ENCODE measurements around the gene SPOCK1. TPM values are rescaled to one million over a fixed set of nuclear protein-coding genes. Genes with fewer than 3 reads are reported as not detected.

SPOCK1 gene
- total and polyA plus RNA-seq, 10 donors = 0.50 to 17.0 (median 6.6) TPM

- H3K4me3 ChIP-seq = no peak overlapping the region
- no peak for DNase-seq
- 36 to 92% (median 77%) methylated on average over 1 of the region's 1 CpG for WGBS, 5 donors
- H3K9me3 ChIP-seq = peaks cover 0 to 7% (median 0%) of the 10 kb centered on the region in 8 donors
- no peak overlapping the region for H3K27ac ChIP-seq
- no peaks in the 10 kb centered on the region for H3K4me1 ChIP-seq
- no peak for TF ChIP-seq POLR2A (IDR thresholded peaks at IDR 0.05)
- TF ChIP-seq POLR2AphosphoS5 (IDR thresholded peaks at IDR 0.05) = no peak
- TF ChIP-seq, protein P1, sequence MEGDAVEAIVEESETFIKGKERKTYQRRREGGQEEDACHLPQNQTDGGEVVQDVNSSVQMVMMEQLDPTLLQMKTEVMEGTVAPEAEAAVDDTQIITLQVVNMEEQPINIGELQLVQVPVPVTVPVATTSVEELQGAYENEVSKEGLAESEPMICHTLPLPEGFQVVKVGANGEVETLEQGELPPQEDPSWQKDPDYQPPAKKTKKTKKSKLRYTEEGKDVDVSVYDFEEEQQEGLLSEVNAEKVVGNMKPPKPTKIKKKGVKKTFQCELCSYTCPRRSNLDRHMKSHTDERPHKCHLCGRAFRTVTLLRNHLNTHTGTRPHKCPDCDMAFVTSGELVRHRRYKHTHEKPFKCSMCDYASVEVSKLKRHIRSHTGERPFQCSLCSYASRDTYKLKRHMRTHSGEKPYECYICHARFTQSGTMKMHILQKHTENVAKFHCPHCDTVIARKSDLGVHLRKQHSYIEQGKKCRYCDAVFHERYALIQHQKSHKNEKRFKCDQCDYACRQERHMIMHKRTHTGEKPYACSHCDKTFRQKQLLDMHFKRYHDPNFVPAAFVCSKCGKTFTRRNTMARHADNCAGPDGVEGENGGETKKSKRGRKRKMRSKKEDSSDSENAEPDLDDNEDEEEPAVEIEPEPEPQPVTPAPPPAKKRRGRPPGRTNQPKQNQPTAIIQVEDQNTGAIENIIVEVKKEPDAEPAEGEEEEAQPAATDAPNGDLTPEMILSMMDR (IDR thresholded peaks at IDR 0.05 in 8 of 11, conservative IDR thresholded peaks at IDR 0.05 in 3 of 11) = no peak
- intact Hi-C loops (cut with DNase I; ENCODE audit: low total_unique reads) = no loop called here
- H3K36me3 ChIP-seq = no peaks in the 10 kb centered on the region
- peaks cover 0 to 48% (median 0%) of the 10 kb centered on the region in 7 donors for H3K27me3 ChIP-seq (replicated peaks in 1 of 7)
Observed at GRCh38 chr5:137510671-137511070, 11.5 kb upstream of the SPOCK1 start.

- intact Hi-C loops (cut with DNase I; ENCODE audit: low total_unique reads) = no loop called here
- no peak overlapping the region for H3K4me3 ChIP-seq
- no peak overlapping the region for H3K27ac ChIP-seq
- no peaks in the 10 kb centered on the region for H3K4me1 ChIP-seq
- 76 to 86% (median 79%) methylated on average over 5 of the region's 5 CpGs for WGBS, 5 donors
- H3K27me3 ChIP-seq (replicated peaks in 1 of 7) = peaks cover 0 to 51% (median 0%) of the 10 kb centered on the region in 7 donors
- H3K9me3 ChIP-seq = peaks cover 0 to 7% (median 0%) of the 10 kb centered on the region in 8 donors
- no peak for DNase-seq
- TF ChIP-seq POLR2A (IDR thresholded peaks at IDR 0.05) (no peak), POLR2AphosphoS5 (IDR thresholded peaks at IDR 0.05) (no peak)
- TF ChIP-seq, protein P1 (IDR thresholded peaks at IDR 0.05 in 8 of 11, conservative IDR thresholded peaks at IDR 0.05 in 3 of 11) = no peak
- H3K36me3 ChIP-seq = no peaks in the 10 kb centered on the region
Observed at GRCh38 chr5:137507150-137507549, 8.0 kb upstream of the SPOCK1 start.

DNA sequence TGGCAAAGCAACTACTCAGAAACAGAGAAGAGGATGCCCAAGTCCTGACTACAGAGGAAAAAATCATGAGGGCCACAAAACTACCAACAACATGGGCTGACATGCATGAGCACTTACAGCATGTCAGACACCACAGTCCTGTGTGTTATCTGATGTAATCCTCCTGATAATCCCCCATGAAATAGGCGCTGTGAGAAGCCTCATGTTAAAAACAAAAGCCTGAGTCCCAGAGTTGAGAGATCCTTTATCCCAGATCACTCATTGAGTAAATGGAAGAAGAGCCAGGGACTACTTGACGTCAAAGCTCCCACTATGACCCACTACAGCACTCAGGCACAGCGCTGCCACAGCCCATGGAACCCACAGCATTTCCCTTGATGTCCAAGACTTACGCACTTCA is 7.2 kb upstream of the SPOCK1 start:
- 87 to 93% (median 89%) methylated on average over 4 of the region's 4 CpGs for WGBS, 5 donors
- TF ChIP-seq, protein P1 (IDR thresholded peaks at IDR 0.05 in 8 of 11, conservative IDR thresholded peaks at IDR 0.05 in 3 of 11) = no peak
- TF ChIP-seq POLR2AphosphoS5 (IDR thresholded peaks at IDR 0.05) = no peak
- no peak for TF ChIP-seq POLR2A (IDR thresholded peaks at IDR 0.05)
- peaks cover 0 to under 1% (median 0%) of the 10 kb centered on the region in 8 donors for H3K9me3 ChIP-seq
- H3K36me3 ChIP-seq = no peaks in the 10 kb centered on the region
- intact Hi-C loops (cut with DNase I; ENCODE audit: low total_unique reads) = no loop called here
- no peak overlapping the region for H3K4me3 ChIP-seq
- no peak overlapping the region for H3K27ac ChIP-seq
- peaks cover 0 to 48% (median 0%) of the 10 kb centered on the region in 7 donors for H3K27me3 ChIP-seq (replicated peaks in 1 of 7)
- H3K4me1 ChIP-seq = no peaks in the 10 kb centered on the region
- no peak for DNase-seq

GRCh38 chr5:137504916-137505315 is 5.8 kb upstream of the SPOCK1 start:
- no peak for TF ChIP-seq POLR2A (IDR thresholded peaks at IDR 0.05)
- TF ChIP-seq POLR2AphosphoS5 (IDR thresholded peaks at IDR 0.05) = no peak
- TF ChIP-seq, protein P1 (IDR thresholded peaks at IDR 0.05 in 8 of 11, conservative IDR thresholded peaks at IDR 0.05 in 3 of 11) = no peak
- H3K4me3 ChIP-seq = no peak overlapping the region
- peaks cover 0 to 56% (median 0%) of the 10 kb centered on the region in 7 donors for H3K27me3 ChIP-seq (replicated peaks in 1 of 7)
- no peaks in the 10 kb centered on the region for H3K36me3 ChIP-seq
- DNase-seq = no peak
- no peaks in the 10 kb centered on the region for H3K9me3 ChIP-seq
- H3K27ac ChIP-seq = no peak overlapping the region
- no peaks in the 10 kb centered on the region for H3K4me1 ChIP-seq
- intact Hi-C loops (cut with DNase I; ENCODE audit: low total_unique reads) = no loop called here
